Spleen (tissue), 7 donors: ENCODE results near the gene LIN7C.

Source experiments
- POLR2A ChIP-seq, 3 donors: fragments of 450-650 bp; IDR thresholded peaks; one replicate each; pipeline ENCODE4 v1.5.1; 2017; ENCODE audit warnings: antibody characterized with exemption in 3 of 3, mild to moderate bottlenecking in 1 of 3
- TF ChIP-seq, protein P1 (sequence below), 11 experiments: fragments of 200-600 bp in 7 of 11; fragments of 450-650 bp in 4 of 11; sonication (generic) in 4 of 11; IDR thresholded peaks in 8 of 11; conservative IDR thresholded peaks in 3 of 11; 1 replicate in 7 of 11; 2 replicates in 4 of 11; pipeline versions ENCODE4 v1.4.0 to v1.8.0; 2016 to 2021; ENCODE audit warnings: antibody characterized with exemption in 11 of 11, inconsistent platforms in 4 of 11, mild to moderate bottlenecking in 1 of 11
- donor health status: DM: no; HTN: no; CAD: no; lungs with moderate emphysema.
- donor health status: DM: no; HTN: no; CAD: no.
- donor health status: DM: no; HTN: no; CAD: no.

DNA sequence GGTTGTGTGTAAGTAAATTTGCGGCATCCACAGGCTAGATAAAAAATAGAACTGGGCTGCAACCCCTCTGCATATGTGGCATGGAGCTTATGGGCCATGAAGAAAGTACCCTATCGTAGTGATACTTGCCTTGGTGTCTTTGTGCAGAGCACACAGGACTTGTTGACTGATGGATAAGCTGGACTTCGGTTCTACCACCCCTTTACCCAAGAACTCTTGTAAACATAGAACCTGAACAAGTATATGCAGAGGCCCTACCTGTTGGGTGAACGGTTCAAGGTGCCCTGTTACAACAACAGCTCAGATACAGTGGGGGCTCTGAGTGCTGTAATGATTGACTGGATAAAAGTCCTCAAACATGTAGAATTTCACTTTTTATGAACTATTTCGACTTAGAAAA lies 30.9 kb downstream of the LIN7C start:
- TF ChIP-seq, protein P1, sequence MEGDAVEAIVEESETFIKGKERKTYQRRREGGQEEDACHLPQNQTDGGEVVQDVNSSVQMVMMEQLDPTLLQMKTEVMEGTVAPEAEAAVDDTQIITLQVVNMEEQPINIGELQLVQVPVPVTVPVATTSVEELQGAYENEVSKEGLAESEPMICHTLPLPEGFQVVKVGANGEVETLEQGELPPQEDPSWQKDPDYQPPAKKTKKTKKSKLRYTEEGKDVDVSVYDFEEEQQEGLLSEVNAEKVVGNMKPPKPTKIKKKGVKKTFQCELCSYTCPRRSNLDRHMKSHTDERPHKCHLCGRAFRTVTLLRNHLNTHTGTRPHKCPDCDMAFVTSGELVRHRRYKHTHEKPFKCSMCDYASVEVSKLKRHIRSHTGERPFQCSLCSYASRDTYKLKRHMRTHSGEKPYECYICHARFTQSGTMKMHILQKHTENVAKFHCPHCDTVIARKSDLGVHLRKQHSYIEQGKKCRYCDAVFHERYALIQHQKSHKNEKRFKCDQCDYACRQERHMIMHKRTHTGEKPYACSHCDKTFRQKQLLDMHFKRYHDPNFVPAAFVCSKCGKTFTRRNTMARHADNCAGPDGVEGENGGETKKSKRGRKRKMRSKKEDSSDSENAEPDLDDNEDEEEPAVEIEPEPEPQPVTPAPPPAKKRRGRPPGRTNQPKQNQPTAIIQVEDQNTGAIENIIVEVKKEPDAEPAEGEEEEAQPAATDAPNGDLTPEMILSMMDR (IDR thresholded peaks at IDR 0.05 in 8 of 11, conservative IDR thresholded peaks at IDR 0.05 in 3 of 11) = no peak
- no peak for TF ChIP-seq POLR2A (IDR thresholded peaks at IDR 0.05)
